SK-N-SH (cell line): ENCODE data around the gene FALEC. TPM values are rescaled to one million over a fixed set of nuclear protein-coding genes. Genes with fewer than 3 reads are reported as not detected.

Experiments
- CTCF ChIA-PET: fragments of 300-600, 350-600 bp; formaldehyde crosslinking; extraction: SDS; loops from one replicate; lab custom pipeline; 2021; lab: Yijun Ruan, JAX
- POLR2A ChIA-PET: fragments of 350-600 bp; sonication (Branson Sonifier 250); formaldehyde crosslinking; extraction: SDS; loops from one replicate; lab custom pipeline; 2020; ENCODE audit warnings: antibody characterized with exemption, inconsistent platforms; lab: Yijun Ruan, JAX
- DNase-seq: peaks from one replicate; pipeline ENCODE4 v3.0.0; 2012
- H2AFZ ChIP-seq: fragments of 200-600 bp; sonication (generic); 2 replicates; pipeline ENCODE4 v1.8.1; 2016; ENCODE audit warnings: antibody characterized with exemption, mild to moderate bottlenecking, low read depth
- H3F3A ChIP-seq: fragments of 200-600 bp; sonication (generic); replicated peaks from 2 replicates; pipeline ENCODE3; 2016; ENCODE audit warnings: antibody characterized with exemption, mild to moderate bottlenecking; ENCODE audit not compliant: insufficient read depth
- H3K27ac ChIP-seq, 2 experiments: fragments of 200-500 bp in 1 of 2; fragments of 200-600 bp in 1 of 2; sonication (Bioruptor generic) in 1 of 2; sonication (generic), shearing (Covaris generic) in 1 of 2; 2 replicates each; pipeline versions ENCODE4 v1.5.1 to v1.6.1; 2014 to 2016; ENCODE audit warnings: low read depth in 2 of 2, inconsistent platforms in 1 of 2, low read length in 1 of 2, mild to moderate bottlenecking in 1 of 2, mixed read lengths in 1 of 2
- H3K27me3 ChIP-seq: fragments of 200-600 bp; sonication (generic), shearing (Covaris generic); 2 replicates; pipeline ENCODE4 v1.6.1; 2016; ENCODE audit warnings: mixed run types; ENCODE audit not compliant: insufficient read depth
- H3K36me3 ChIP-seq, 2 experiments: fragments of 200-500 bp in 1 of 2; fragments of 200-600 bp in 1 of 2; sonication (Bioruptor generic) in 1 of 2; sonication (generic) in 1 of 2; replicated peaks in 1 of 2; 2 replicates each; pipeline versions ENCODE3 to v1.5.1; 2014 to 2016; ENCODE audit warnings: low read length in 1 of 2, mild to moderate bottlenecking in 1 of 2; ENCODE audit not compliant: insufficient read depth in 2 of 2, control insufficient read depth in 1 of 2
- H3K4me1 ChIP-seq, 2 experiments: fragments of 200-500 bp in 1 of 2; fragments of 200-600 bp in 1 of 2; sonication (Bioruptor generic) in 1 of 2; sonication (generic), shearing (Covaris generic) in 1 of 2; 2 replicates each; pipeline versions ENCODE4 v1.5.1 to v1.6.1; 2014 to 2016; ENCODE audit warnings: low read depth in 1 of 2, low read length in 1 of 2, mixed run types in 1 of 2; ENCODE audit not compliant: insufficient read depth in 2 of 2, control insufficient read depth in 1 of 2
- H3K4me2 ChIP-seq: fragments of 200-600 bp; sonication (generic), shearing (Covaris generic); 2 replicates; pipeline ENCODE4 v1.6.1; 2017; ENCODE audit warnings: mixed run types
- H3K4me3 ChIP-seq, 2 experiments: fragments of 200-500 bp in 1 of 2; fragments of 200-600 bp in 1 of 2; sonication (Bioruptor generic) in 1 of 2; sonication (generic), shearing (Covaris generic) in 1 of 2; 2 replicates each; pipeline versions ENCODE4 v1.5.1 to v1.8.1; 2014 to 2016; ENCODE audit warnings: low read depth in 2 of 2, inconsistent platforms in 1 of 2, low read length in 1 of 2, mild to moderate bottlenecking in 1 of 2, mixed read lengths in 1 of 2, moderate library complexity in 1 of 2
- H3K79me2 ChIP-seq: fragments of 200-600 bp; sonication (generic); 2 replicates; pipeline ENCODE4 v1.8.1; 2017; ENCODE audit warnings: mild to moderate bottlenecking; ENCODE audit not compliant: insufficient read depth
- H3K9ac ChIP-seq: fragments of 200-600 bp; sonication (generic); 2 replicates; pipeline ENCODE4 v1.6.1; 2017; ENCODE audit warnings: mixed run types
- H3K9me2 ChIP-seq: fragments of 200-600 bp; sonication (generic); 2 replicates; pipeline ENCODE4 v1.6.1; 2017; ENCODE audit warnings: mixed run types
- H3K9me3 ChIP-seq: fragments of 200-600 bp; sonication (generic); 2 replicates; pipeline ENCODE4 v1.6.1; 2017; ENCODE audit warnings: mixed run types, mild to moderate bottlenecking, moderate library complexity
- H4K20me1 ChIP-seq: fragments of 200-600 bp; sonication (generic); 2 replicates; pipeline ENCODE4 v1.6.1; 2017; ENCODE audit warnings: mild to moderate bottlenecking, mixed run types; ENCODE audit not compliant: insufficient read depth
- CHD2 ChIP-seq: fragments of 150-350 bp; IDR thresholded peaks from 2 replicates; pipeline ENCODE4 v1.6.1; 2018; ENCODE audit warnings: low read length; ENCODE audit not compliant: partially characterized antibody
- EP300 ChIP-seq, 2 experiments: IDR thresholded peaks; 2 replicates each; pipeline versions ENCODE4 v1.4.0 to v1.6.1; 2012; ENCODE audit warnings: borderline replicate concordance in 1 of 2, low read depth in 1 of 2, low read length in 1 of 2
- FOSL2 ChIP-seq: IDR thresholded peaks from 2 replicates; pipeline ENCODE4 v1.4.0; 2012; ENCODE audit warnings: low read depth, mild to moderate bottlenecking, moderate library complexity, borderline replicate concordance
- FOXM1 ChIP-seq: IDR thresholded peaks from 2 replicates; pipeline ENCODE4 v1.4.0; 2012; ENCODE audit warnings: low read depth, mild to moderate bottlenecking
- GABPA ChIP-seq: IDR thresholded peaks from 2 replicates; pipeline ENCODE4 v1.4.0; 2012; ENCODE audit warnings: low read depth, mild to moderate bottlenecking
- GATA2 ChIP-seq: sonication (generic); formaldehyde crosslinking; IDR thresholded peaks from 2 replicates; pipeline ENCODE4 v1.5.0; 2020; ENCODE audit warnings: mild to moderate bottlenecking, missing genetic modification reagents
- MAX ChIP-seq: IDR thresholded peaks from 2 replicates; pipeline ENCODE4 v1.4.0; 2012; ENCODE audit warnings: low read depth
- NRF1 ChIP-seq: IDR thresholded peaks from 2 replicates; pipeline ENCODE4 v1.6.1; 2012; ENCODE audit warnings: low read depth, mild to moderate bottlenecking, low read length
- PBX3 ChIP-seq: IDR thresholded peaks from 2 replicates; pipeline ENCODE4; 2012
- RFX5 ChIP-seq: IDR thresholded peaks from 2 replicates; pipeline ENCODE4 v1.6.1; 2012; ENCODE audit warnings: mild to moderate bottlenecking, improper control_type of control experiment, low read length
- SMC3 ChIP-seq: IDR thresholded peaks from 2 replicates; pipeline ENCODE4 v1.6.1; 2012; ENCODE audit warnings: low read depth, low read length, improper control_type of control experiment
- TAF1 ChIP-seq: IDR thresholded peaks from 2 replicates; pipeline ENCODE4 v1.6.1; 2012; ENCODE audit warnings: low read depth, mild to moderate bottlenecking, low read length, moderate library complexity, borderline replicate concordance
- TCF12 ChIP-seq: IDR thresholded peaks from 2 replicates; pipeline ENCODE4 v1.4.0; 2012
- TEAD4 ChIP-seq: IDR thresholded peaks from 2 replicates; pipeline ENCODE4 v1.4.0; 2012; ENCODE audit warnings: mild to moderate bottlenecking, borderline replicate concordance; ENCODE audit not compliant: insufficient read depth
- USF1 ChIP-seq: IDR thresholded peaks from 2 replicates; pipeline ENCODE4 v1.4.0; 2012; ENCODE audit warnings: low read depth, borderline replicate concordance
- USF2 ChIP-seq: fragments of 150-350 bp; IDR thresholded peaks from 2 replicates; pipeline ENCODE4 v1.6.1; 2017; ENCODE audit warnings: antibody characterized with exemption, low read length, low read depth, borderline replicate concordance
- YY1 ChIP-seq: IDR thresholded peaks from 2 replicates; pipeline ENCODE4 v1.4.0; 2012; ENCODE audit warnings: low read depth, mild to moderate bottlenecking
- WGBS: methylation state at CpG from one replicate; pipeline ENCODE4 v1.1.6; 2017; ENCODE audit warnings: low lambda C conversion rate; 5-methylcytosine and 5-hydroxymethylcytosine counted together
- polyA plus RNA-seq, 3 experiments: library from polyadenylated mRNA; depleted of rRNA; stranded (reverse); fragments of >200 nt; gene quantifications; 2 replicates each; pipeline ENCODE4 v1.2.3, GENCODE V29; 2012

The FALEC gene
- polyA plus RNA-seq, 1 of the 3 experiments (the other 2 are of a cell fraction) = 0.72 TPM

- ChIA-PET POLR2A (no interaction called here), CTCF (interaction anchor here (0.8 to 1.4 kb wide), 2 partner anchors 63 to 282 kb away, joined by 3 to 9 read pairs; no protein-coding TSS in a partner anchor)
- H3K27me3 ChIP-seq = no peaks in the 10 kb centered on the region
- H3F3A ChIP-seq = peaks cover under 1% of the 10 kb centered on the region
- no peak for TF ChIP-seq FOSL2
- TF ChIP-seq RFX5 = no peak
- no peak for TF ChIP-seq TEAD4
- no peak for TF ChIP-seq EP300 (IDR thresholded peaks at IDR 0.05; ENCODE audit: borderline replicate concordance in 1 of 2, low read depth in 1 of 2, low read length in 1 of 2)
- TF ChIP-seq NRF1 = no peak
- no peak for TF ChIP-seq SMC3
- TF ChIP-seq TAF1 = no peak
- TF ChIP-seq TCF12 = no peak
- no peak for TF ChIP-seq YY1
- TF ChIP-seq PBX3 = no peak
- no peak for TF ChIP-seq GATA2 (CRISPR knock-in tag)
- no peak for TF ChIP-seq MAX
- TF ChIP-seq USF1 = no peak
- no peak for TF ChIP-seq FOXM1
- TF ChIP-seq CHD2 = no peak
- TF ChIP-seq GABPA = no peak
- TF ChIP-seq USF2 = no peak
- H3K9me2 ChIP-seq = no peaks in the 10 kb centered on the region
- no peak overlapping the region for H2AFZ ChIP-seq
- no peak overlapping the region for H3K27ac ChIP-seq
- H3K9ac ChIP-seq = no peak overlapping the region
- no peaks in the 10 kb centered on the region; a peak in 1 of 4 replicates for H3K4me1 ChIP-seq
- peaks cover 38 to 55% of the 10 kb centered on the region in 2 experiments for H3K36me3 ChIP-seq
- 95% methylated on average over 1 of the region's 1 CpG for WGBS
- H3K4me3 ChIP-seq = no peak overlapping the region
- no peaks in the 10 kb centered on the region for H3K9me3 ChIP-seq
- no peak for DNase-seq
- no peaks in the 10 kb centered on the region for H4K20me1 ChIP-seq
- no peak overlapping the region for H3K4me2 ChIP-seq
- H3K79me2 ChIP-seq = no peaks in the 10 kb centered on the region
These were observed 46.3 kb upstream of the FALEC start for GRCh38 chr1:150469291-150469690.
